ENCODE results near the gene DOK5. TPM values are rescaled to one million over a fixed set of nuclear protein-coding genes. Genes with fewer than 3 reads are reported as not detected.

DOK5 gene
- total and polyA plus RNA-seq, 9 donors, result 15.9 to 33.3 (median 21.7) TPM

DNA sequence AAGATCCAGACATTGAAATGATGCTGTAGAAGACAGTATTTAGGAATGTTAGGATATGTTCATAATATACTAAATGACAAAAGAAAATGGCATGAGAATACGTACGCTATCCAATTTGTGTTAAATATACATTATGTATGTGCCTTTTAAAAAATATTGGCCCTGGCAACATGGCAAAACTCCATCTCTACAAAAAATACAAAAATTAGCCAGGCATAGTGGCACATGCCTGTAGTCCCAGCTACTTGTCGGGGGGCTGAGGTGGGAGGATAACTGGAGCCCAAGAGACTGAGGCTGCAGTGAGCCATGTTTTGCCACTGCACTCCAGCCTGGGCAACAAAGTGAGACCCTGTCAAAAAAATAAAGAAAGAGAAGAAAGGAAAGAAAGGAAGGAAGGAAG lies 155.7 kb downstream of the DOK5 start:
- H3K4me1 ChIP-seq (ENCODE audit: control insufficient read depth, insufficient read depth, low read length), result peaks cover 7% of the 10 kb centered on the region
- no peaks in the 10 kb centered on the region for H3K36me3 ChIP-seq (ENCODE audit: control insufficient read depth, insufficient read depth, low read length)
- no peak overlapping the region for H3K4me3 ChIP-seq (ENCODE audit: low read length)
- WGBS (ENCODE audit: insufficient coverage), result no CpG with 5 or more reads among the region's 3 CpGs
- H3K27ac ChIP-seq (ENCODE audit: low read length), result no peak overlapping the region
- no peaks in the 10 kb centered on the region for H3K9me3 ChIP-seq (replicated peaks; ENCODE audit: control insufficient read depth, low read depth, low read length)
- H3K27me3 ChIP-seq (ENCODE audit: control insufficient read depth, insufficient read depth, low read length), result no peaks in the 10 kb centered on the region
- no peak for DNase-seq

DNA sequence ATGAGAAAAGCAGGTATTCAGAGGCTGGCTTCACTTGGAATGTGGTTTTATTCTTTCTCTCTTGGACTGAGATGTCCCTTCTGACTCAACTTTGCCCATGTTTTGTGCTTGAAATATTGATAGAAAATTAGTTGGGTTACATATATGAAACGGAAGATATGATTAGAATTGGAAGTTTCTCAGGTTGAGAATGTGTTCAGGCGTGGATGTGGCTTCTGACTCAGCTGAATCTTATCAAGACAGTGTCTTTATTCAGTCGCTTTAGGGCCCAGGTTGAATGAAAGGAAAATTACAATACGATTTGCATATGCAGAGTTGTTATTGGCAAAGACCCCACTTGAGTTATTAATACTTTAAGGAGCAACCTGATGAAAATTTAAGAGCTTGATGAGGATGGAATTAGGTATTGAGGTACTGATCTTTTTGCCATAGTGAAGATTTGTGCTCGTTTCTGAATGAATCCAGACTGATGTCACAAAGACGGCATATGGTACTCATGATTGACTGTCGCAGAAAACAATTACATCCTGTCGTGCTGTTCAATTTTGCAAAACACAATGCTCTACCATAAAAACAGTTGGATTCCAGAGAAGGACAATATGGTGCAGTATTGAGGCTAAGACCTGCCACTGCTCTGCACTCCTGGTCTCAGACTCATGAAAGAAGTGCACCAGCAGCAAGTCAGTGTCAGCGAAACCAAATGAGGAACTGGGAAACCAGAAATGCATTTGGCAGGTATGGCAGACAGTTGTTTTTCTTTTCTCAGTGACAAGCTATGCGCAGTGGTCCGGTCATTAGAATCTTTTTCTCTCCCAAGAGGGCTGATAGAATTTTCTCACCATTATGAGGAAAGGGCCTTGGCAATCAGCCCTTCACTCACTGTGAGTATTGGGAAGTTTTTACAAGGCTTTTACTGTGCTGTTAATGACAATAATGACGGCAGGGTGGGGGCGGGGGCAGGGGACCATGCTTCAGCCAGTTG lies 158.3 kb downstream of the DOK5 start:
- DNase-seq, result no peak
- Histone ChIP-seq H3K36me3 (ENCODE audit: control insufficient read depth, insufficient read depth, low read length) (no peaks in the 10 kb centered on the region), H3K4me3 (ENCODE audit: low read length) (no peak overlapping the region), H3K9me3 (replicated peaks; ENCODE audit: control insufficient read depth, low read depth, low read length) (no peaks in the 10 kb centered on the region), H3K27ac (ENCODE audit: low read length) (no peak overlapping the region), H3K27me3 (ENCODE audit: control insufficient read depth, insufficient read depth, low read length) (no peaks in the 10 kb centered on the region), H3K4me1 (ENCODE audit: control insufficient read depth, insufficient read depth, low read length) (peaks cover 7% of the 10 kb centered on the region)
- 71% methylated on average over 4 of the region's 13 CpGs for WGBS (ENCODE audit: insufficient coverage)

DNA sequence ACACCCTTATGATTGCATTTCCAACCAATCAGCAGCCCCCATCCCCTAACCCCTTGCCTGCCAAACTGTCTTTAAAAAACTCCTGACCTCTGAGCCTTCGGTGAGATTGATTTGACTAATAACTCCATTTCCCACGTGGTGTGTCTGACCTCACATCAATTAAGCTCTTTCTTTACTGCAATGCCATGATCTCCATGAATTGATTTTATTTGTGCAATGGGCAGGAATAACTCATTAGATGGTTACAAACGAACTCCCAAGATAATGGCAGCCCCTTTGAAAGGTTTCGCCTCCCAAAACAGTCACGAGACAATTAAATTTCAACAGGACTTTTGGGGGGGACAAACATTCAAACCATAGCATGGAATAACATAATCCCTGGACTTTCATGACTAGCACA lies 161.2 kb downstream of the DOK5 start:
- 86% methylated on average over 1 of the region's 5 CpGs for WGBS (ENCODE audit: insufficient coverage)
- DNase-seq, result no peak

DNA sequence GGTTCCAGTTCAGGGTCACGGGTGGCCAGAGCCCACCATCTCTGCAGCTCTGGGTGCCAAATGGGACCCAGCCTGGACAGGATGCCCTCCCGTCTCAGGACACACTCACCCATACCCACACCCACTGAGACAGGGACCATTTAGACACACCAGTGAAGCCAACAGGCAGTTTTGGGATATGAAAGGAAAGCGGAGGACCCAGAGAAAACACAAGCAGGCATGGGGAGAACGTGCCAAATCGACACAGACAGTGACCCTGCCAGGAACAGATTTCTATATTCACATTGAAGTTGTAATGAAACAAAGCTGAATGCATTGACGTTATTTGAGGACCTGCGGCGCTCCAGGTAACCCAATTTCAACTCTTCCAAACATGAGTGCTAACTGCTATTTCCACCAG lies 164.5 kb downstream of the DOK5 start:
- WGBS (ENCODE audit: insufficient coverage), result 83% methylated on average over 1 of the region's 8 CpGs
- DNase-seq, result no peak
- H3K36me3 ChIP-seq (ENCODE audit: control insufficient read depth, insufficient read depth, low read length), result no peaks in the 10 kb centered on the region

More for the DNA sequence above, 161.2 kb downstream of the DOK5 start:
- no peak overlapping the region for H3K27ac ChIP-seq (ENCODE audit: low read length)
- peaks cover 5% of the 10 kb centered on the region for H3K4me1 ChIP-seq (ENCODE audit: control insufficient read depth, insufficient read depth, low read length)
- no peaks in the 10 kb centered on the region for H3K9me3 ChIP-seq (replicated peaks; ENCODE audit: control insufficient read depth, low read depth, low read length)
- H3K4me3 ChIP-seq (ENCODE audit: low read length), result no peak overlapping the region
- no peaks in the 10 kb centered on the region for H3K27me3 ChIP-seq (ENCODE audit: control insufficient read depth, insufficient read depth, low read length)
- H3K36me3 ChIP-seq (ENCODE audit: control insufficient read depth, insufficient read depth, low read length), result no peaks in the 10 kb centered on the region

DNA sequence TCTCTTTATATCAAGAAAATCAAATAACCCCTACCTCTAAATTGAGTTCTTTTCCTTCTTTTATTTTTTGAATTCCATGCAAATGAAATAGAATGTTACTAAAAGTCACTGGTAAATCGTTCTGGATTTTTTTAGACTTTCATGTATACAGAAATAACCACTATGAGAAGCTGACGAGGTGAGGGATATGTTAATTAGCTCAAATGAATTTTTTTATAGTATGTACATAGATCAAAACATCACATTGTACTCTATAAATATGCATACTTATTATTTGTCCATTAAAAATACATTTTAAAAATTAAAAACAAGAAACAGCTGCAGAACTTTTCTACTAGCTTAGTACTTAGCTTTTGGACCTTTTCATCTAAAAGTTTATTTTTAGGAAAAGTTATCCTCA lies 165.4 kb downstream of the DOK5 start:
- Histone ChIP-seq H3K27ac (ENCODE audit: low read length) (no peak overlapping the region), H3K4me3 (ENCODE audit: low read length) (no peak overlapping the region), H3K4me1 (ENCODE audit: control insufficient read depth, insufficient read depth, low read length) (peaks cover 10% of the 10 kb centered on the region), H3K36me3 (ENCODE audit: control insufficient read depth, insufficient read depth, low read length) (no peaks in the 10 kb centered on the region), H3K27me3 (ENCODE audit: control insufficient read depth, insufficient read depth, low read length) (no peaks in the 10 kb centered on the region), H3K9me3 (replicated peaks; ENCODE audit: control insufficient read depth, low read depth, low read length) (no peaks in the 10 kb centered on the region)
- no peak for DNase-seq
- WGBS (ENCODE audit: insufficient coverage), result no CpG with 5 or more reads among the region's 2 CpGs

More for the DNA sequence above, 164.5 kb downstream of the DOK5 start:
- Histone ChIP-seq H3K27ac (ENCODE audit: low read length) (no peak overlapping the region), H3K4me1 (ENCODE audit: control insufficient read depth, insufficient read depth, low read length) (peaks cover 10% of the 10 kb centered on the region), H3K27me3 (ENCODE audit: control insufficient read depth, insufficient read depth, low read length) (no peaks in the 10 kb centered on the region), H3K4me3 (ENCODE audit: low read length) (no peak overlapping the region), H3K9me3 (replicated peaks; ENCODE audit: control insufficient read depth, low read depth, low read length) (no peaks in the 10 kb centered on the region)

DNA sequence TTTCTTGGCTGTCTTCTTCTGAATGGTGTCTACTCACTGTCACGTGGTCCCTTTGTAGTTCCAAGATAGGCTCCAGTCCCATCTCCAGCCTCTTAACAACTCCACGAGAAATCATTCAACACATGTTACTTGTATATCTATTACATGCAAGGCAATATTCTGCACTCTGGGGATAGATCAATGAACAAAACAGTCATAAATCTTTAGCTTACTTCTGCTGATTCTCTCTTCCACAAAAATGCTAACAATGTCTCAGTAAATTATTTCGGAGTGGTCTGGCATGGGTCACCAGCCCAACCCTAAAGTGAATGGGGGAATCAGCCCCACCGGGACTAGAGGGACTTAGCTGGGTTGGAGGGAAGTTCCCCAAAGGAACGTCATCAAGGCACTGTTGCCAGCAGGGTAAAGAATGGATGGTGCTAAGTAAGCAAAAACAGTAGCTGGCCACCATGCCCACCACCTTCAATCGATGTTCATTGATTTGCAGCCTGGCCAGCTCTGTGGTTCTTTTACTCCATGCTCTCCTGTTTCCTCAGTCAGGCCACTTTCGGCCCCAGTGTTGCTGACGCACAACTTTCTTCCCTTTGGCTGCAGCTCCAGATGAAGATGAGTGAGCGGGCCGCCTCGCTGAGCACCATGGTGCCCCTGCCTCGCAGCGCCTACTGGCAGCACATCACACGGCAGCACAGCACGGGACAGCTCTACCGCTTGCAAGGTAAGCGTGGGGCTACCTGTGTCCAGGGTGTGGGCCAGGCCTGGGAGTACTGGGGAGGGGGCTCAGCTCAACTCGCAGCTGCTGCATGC lies 167.7 kb downstream of the DOK5 start:
- Histone ChIP-seq H3K4me3 (ENCODE audit: low read length) (no peak overlapping the region), H3K9me3 (replicated peaks; ENCODE audit: control insufficient read depth, low read depth, low read length) (no peaks in the 10 kb centered on the region), H3K36me3 (ENCODE audit: control insufficient read depth, insufficient read depth, low read length) (no peaks in the 10 kb centered on the region), H3K27ac (ENCODE audit: low read length) (no peak overlapping the region), H3K27me3 (ENCODE audit: control insufficient read depth, insufficient read depth, low read length) (no peaks in the 10 kb centered on the region), H3K4me1 (ENCODE audit: control insufficient read depth, insufficient read depth, low read length) (peaks cover 10% of the 10 kb centered on the region)
- 81% methylated on average over 8 of the region's 18 CpGs for WGBS (ENCODE audit: insufficient coverage)
- peak; percentile 58 for DNase-seq

DNA sequence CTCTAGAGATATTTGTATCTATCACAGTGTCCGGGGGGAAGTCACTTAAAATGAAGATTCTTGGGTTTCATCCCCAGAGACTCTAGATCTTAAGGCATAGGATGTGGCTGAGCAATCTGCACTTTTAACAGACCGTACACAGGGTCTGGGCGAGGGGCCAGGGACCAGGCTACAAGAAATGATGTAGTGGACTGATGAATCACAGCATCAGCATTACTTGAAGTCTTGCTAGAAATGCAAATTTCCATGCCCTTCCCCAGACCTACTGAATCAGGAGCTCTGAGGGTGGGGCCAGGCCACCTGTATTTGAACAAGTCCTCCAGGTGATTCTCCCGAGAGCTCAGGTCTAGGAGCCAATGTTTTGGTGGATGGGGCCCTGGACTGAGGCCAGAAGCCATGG lies 168.4 kb downstream of the DOK5 start:
- H3K9me3 ChIP-seq (replicated peaks; ENCODE audit: control insufficient read depth, low read depth, low read length), result no peaks in the 10 kb centered on the region
- DNase-seq, result peak; percentile 34
- H3K4me1 ChIP-seq (ENCODE audit: control insufficient read depth, insufficient read depth, low read length), result peaks cover 10% of the 10 kb centered on the region
- H3K27ac ChIP-seq (ENCODE audit: low read length), result no peak overlapping the region
- H3K4me3 ChIP-seq (ENCODE audit: low read length), result no peak overlapping the region
- no peaks in the 10 kb centered on the region for H3K36me3 ChIP-seq (ENCODE audit: control insufficient read depth, insufficient read depth, low read length)
- WGBS (ENCODE audit: insufficient coverage), result 33% methylated on average over 3 of the region's 4 CpGs
- H3K27me3 ChIP-seq (ENCODE audit: control insufficient read depth, insufficient read depth, low read length), result no peaks in the 10 kb centered on the region

DNA sequence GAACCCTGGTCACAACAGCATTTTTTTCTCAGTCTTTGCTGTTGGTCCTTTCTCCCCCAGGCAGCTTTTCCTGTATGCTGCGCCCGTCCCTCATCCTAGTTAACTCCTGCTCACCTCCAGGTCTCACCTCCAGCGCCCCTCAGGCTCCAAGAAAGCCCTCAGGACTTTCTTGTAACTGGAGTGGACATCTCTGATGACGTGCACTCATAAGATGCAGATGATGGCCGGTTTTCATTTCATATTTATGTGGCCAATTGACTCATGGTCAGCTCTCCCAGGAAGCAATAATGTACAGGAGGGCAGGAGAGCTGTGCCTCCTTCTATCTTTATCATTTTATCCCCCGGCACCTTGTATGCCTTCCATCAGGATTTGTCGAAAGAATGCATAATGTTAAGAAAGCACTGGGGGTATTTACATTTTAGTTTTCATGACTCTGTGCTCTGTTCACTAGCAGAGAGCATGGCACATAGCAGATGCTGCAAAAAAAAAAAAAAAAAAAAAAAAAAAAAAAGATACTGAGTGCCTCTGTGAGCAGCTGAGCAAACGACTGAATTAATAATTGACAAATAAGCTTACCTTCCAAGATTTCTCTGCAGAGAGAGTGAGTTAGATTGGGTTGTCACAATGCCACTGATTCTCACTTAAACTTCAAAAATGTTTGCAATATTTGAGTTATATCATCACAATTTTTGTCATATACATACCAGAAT lies 170.2 kb downstream of the DOK5 start:
- Histone ChIP-seq H3K4me3 (ENCODE audit: low read length) (no peak overlapping the region), H3K27ac (ENCODE audit: low read length) (no peak overlapping the region), H3K9me3 (replicated peaks; ENCODE audit: control insufficient read depth, low read depth, low read length) (no peaks in the 10 kb centered on the region), H3K36me3 (ENCODE audit: control insufficient read depth, insufficient read depth, low read length) (no peaks in the 10 kb centered on the region), H3K27me3 (ENCODE audit: control insufficient read depth, insufficient read depth, low read length) (no peaks in the 10 kb centered on the region), H3K4me1 (ENCODE audit: control insufficient read depth, insufficient read depth, low read length) (peaks cover 10% of the 10 kb centered on the region)
- WGBS (ENCODE audit: insufficient coverage), result no CpG with 5 or more reads among the region's 8 CpGs
- no peak for DNase-seq

DNA sequence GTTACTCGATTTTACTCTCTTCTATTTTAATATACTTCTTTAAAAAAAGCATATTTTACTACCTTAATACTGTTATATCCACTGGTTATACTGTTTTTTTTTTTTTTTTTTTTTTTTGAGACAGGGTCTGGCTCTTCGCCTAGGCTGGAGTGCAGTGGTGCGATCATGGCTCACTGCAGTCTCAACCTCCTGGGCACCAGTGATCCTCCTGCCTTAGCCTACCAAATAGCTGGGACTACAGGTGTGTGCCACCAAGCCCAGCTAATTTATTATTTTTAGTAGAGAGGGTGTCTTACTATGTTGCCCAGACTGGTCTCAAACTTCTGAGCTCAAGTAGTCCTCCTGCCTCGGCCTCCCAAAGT lies 170.7 kb downstream of the DOK5 start:
- Histone ChIP-seq H3K9me3 (replicated peaks; ENCODE audit: control insufficient read depth, low read depth, low read length) (no peaks in the 10 kb centered on the region), H3K27ac (ENCODE audit: low read length) (no peak overlapping the region), H3K4me3 (ENCODE audit: low read length) (no peak overlapping the region), H3K36me3 (ENCODE audit: control insufficient read depth, insufficient read depth, low read length) (no peaks in the 10 kb centered on the region), H3K27me3 (ENCODE audit: control insufficient read depth, insufficient read depth, low read length) (no peaks in the 10 kb centered on the region), H3K4me1 (ENCODE audit: control insufficient read depth, insufficient read depth, low read length) (peaks cover 10% of the 10 kb centered on the region)
- no peak for DNase-seq
- WGBS (ENCODE audit: insufficient coverage), result no CpG with 5 or more reads among the region's 4 CpGs
